T47D (cell line): ENCODE data around the gene TFIP11.

Experiments
- DNase-seq, 2 experiments: peaks; one replicate each; pipeline versions ENCODE4 v3.0.0 to v3.0.0-alpha.2; 2011 to 2012; ENCODE audit warnings: low read depth in 1 of 2, low spot score in 1 of 2
- JUND ChIP-seq: IDR thresholded peaks from 2 replicates; pipeline ENCODE4 v1.6.1; 2012; ENCODE audit warnings: low read depth
- in situ Hi-C: cut with HindIII; loops from 2 replicates; pipeline ENCODE4 v1.10.0; 2016; ENCODE audit warnings: low sequenced_read_pairs, low pct_unique_long_range_greater_than_20kb

TFIP11 gene

GRCh38 chr22:26479043-26479791, 33.1 kb downstream of the TFIP11 start:
- no peak for TF ChIP-seq JUND
- in situ Hi-C loops = no loop called here
- no peak for DNase-seq

- DNase-seq = no peak
- in situ Hi-C loops = no loop called here
- TF ChIP-seq JUND = no peak
Measured at GRCh38 chr22:26477341-26477731, 34.9 kb downstream of the TFIP11 start.

GRCh38 chr22:26476705-26477340, 35.5 kb downstream of the TFIP11 start:
- no peak for DNase-seq
- TF ChIP-seq JUND = no peak
- in situ Hi-C loops = no loop called here

GRCh38 chr22:26474682-26475081, 37.6 kb downstream of the TFIP11 start:
- no peak for DNase-seq
- TF ChIP-seq JUND = no peak
- in situ Hi-C loops = no loop called here

- in situ Hi-C loops = no loop called here
- no peak for DNase-seq
- no peak for TF ChIP-seq JUND
Measured at GRCh38 chr22:26471522-26471921, 40.8 kb downstream of the TFIP11 start.

- no peak for DNase-seq
- in situ Hi-C loops = no loop called here
- TF ChIP-seq JUND = no peak
Measured at GRCh38 chr22:26470807-26471206, 41.5 kb downstream of the TFIP11 start.

GRCh38 chr22:26466196-26466595, 46.1 kb downstream of the TFIP11 start:
- in situ Hi-C loops = no loop called here
- no peak for DNase-seq
- no peak for TF ChIP-seq JUND

GRCh38 chr22:26464312-26464711, 48.0 kb downstream of the TFIP11 start:
- peak in 1 of 2 experiments; percentile 35 for DNase-seq
- in situ Hi-C loops = no loop called here
- no peak for TF ChIP-seq JUND

GRCh38 chr22:26463688-26464087, 48.6 kb downstream of the TFIP11 start:
- no peak for DNase-seq
- in situ Hi-C loops = no loop called here
- TF ChIP-seq JUND = no peak

- TF ChIP-seq JUND = no peak
- in situ Hi-C loops = no loop called here
- DNase-seq = no peak
Measured at GRCh38 chr22:26463101-26463661, 49.1 kb downstream of the TFIP11 start.

GRCh38 chr22:26462641-26463040, 49.6 kb downstream of the TFIP11 start:
- TF ChIP-seq JUND = no peak
- no peak for DNase-seq
- in situ Hi-C loops = no loop called here

- no peak for TF ChIP-seq JUND
- in situ Hi-C loops = no loop called here
Measured at GRCh38 chr22:26462051-26462450, 50.2 kb downstream of the TFIP11 start.

GRCh38 chr22:26461188-26461810, 51.0 kb downstream of the TFIP11 start:
- DNase-seq = peak; percentile 18 to 22
- no peak for TF ChIP-seq JUND
- in situ Hi-C loops = no loop called here

More at GRCh38 chr22:26462051-26462450, 50.2 kb downstream of the TFIP11 start:
- no peak for DNase-seq
